ENCODE results near the gene BOLA2B. TPM values are rescaled to one million over a fixed set of nuclear protein-coding genes. Genes with fewer than 3 reads are reported as not detected.

The BOLA2B gene
- total and polyA plus RNA-seq, 2 experiments from 2014 or later: 350 to 659 TPM

DNA sequence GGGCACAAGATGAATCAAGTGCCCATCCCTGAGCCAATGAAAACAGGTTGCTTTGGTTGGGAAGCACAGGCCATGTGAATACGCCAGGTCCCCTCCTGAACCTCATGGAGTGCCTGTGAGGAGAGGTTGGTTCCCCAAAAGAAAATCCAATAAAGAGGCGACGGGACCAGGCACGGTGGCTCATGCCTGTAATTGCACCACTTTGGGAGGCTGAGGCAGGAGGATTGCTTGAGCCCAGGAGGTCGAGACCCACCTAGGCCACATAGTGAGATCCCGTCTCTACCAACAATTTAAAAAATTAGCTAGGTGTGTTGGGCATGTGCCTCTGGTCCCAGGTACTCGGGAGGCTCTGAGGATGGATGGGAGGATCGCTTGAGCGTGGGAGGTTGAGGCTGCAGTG is 13.5 kb downstream of the BOLA2B start:
- Mint-ChIP-seq H3K4me1 (peaks cover 9% of the 10 kb centered on the region), H3K36me3 (ENCODE audit: low read depth) (no peaks in the 10 kb centered on the region), H3K9me3 (no peaks in the 10 kb centered on the region), H3K27me3 (ENCODE audit: insufficient read depth, low read depth, poor library complexity) (peaks cover 21% of the 10 kb centered on the region), H3K4me3 (no peak overlapping the region), H3K27ac (no peak overlapping the region)
- no peak overlapping the region for H2AFZ ChIP-seq
- no peaks in the 10 kb centered on the region for H3K9me2 ChIP-seq (ENCODE audit: insufficient read depth)
- H3F3A ChIP-seq (replicated peaks; ENCODE audit: low read depth): 0 out of 2 replicates have a peak, but pooled peaks cover 5% of the 10 kb centered on the region
- TF ChIP-seq, protein P1, sequence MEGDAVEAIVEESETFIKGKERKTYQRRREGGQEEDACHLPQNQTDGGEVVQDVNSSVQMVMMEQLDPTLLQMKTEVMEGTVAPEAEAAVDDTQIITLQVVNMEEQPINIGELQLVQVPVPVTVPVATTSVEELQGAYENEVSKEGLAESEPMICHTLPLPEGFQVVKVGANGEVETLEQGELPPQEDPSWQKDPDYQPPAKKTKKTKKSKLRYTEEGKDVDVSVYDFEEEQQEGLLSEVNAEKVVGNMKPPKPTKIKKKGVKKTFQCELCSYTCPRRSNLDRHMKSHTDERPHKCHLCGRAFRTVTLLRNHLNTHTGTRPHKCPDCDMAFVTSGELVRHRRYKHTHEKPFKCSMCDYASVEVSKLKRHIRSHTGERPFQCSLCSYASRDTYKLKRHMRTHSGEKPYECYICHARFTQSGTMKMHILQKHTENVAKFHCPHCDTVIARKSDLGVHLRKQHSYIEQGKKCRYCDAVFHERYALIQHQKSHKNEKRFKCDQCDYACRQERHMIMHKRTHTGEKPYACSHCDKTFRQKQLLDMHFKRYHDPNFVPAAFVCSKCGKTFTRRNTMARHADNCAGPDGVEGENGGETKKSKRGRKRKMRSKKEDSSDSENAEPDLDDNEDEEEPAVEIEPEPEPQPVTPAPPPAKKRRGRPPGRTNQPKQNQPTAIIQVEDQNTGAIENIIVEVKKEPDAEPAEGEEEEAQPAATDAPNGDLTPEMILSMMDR (conservative IDR thresholded peaks at IDR 0.05; ENCODE audit: low read depth in 2 of 2): no peak
- TF ChIP-seq REST (IDR thresholded peaks at IDR 0.05; ENCODE audit: unreplicated experiment) (no peak), CREB1 (CRISPR knock-in tag; IDR thresholded peaks at IDR 0.05; ENCODE audit: low read depth) (no peak), ZNF462 (CRISPR knock-in tag; IDR thresholded peaks at IDR 0.05) (no peak), ZNF331 (CRISPR knock-in tag; IDR thresholded peaks at IDR 0.05; ENCODE audit: low read depth) (no peak), STAT1 (IDR thresholded peaks at IDR 0.05; ENCODE audit: unreplicated experiment) (no peak), ZNF114 (CRISPR knock-in tag; IDR thresholded peaks at IDR 0.05) (no peak), EZH2 (IDR thresholded peaks at IDR 0.05; ENCODE audit: low read depth, unreplicated experiment) (no peak), NANOG (IDR thresholded peaks at IDR 0.05; ENCODE audit: borderline replicate concordance) (no peak), JUNB (IDR thresholded peaks at IDR 0.05; ENCODE audit: unreplicated experiment) (no peak), EZH2phosphoT487 (IDR thresholded peaks at IDR 0.05; ENCODE audit: unreplicated experiment) (no peak), POLR2AphosphoS5 (IDR thresholded peaks at IDR 0.05; ENCODE audit: low read depth) (no peak)
- TF ChIP-seq, protein P2, sequence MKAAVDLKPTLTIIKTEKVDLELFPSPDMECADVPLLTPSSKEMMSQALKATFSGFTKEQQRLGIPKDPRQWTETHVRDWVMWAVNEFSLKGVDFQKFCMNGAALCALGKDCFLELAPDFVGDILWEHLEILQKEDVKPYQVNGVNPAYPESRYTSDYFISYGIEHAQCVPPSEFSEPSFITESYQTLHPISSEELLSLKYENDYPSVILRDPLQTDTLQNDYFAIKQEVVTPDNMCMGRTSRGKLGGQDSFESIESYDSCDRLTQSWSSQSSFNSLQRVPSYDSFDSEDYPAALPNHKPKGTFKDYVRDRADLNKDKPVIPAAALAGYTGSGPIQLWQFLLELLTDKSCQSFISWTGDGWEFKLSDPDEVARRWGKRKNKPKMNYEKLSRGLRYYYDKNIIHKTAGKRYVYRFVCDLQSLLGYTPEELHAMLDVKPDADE (IDR thresholded peaks at IDR 0.05): no peak
- no peak overlapping the region for H3K27ac ChIP-seq (ENCODE audit: low read depth)
- no peaks in the 10 kb centered on the region for H3K79me2 ChIP-seq (replicated peaks; ENCODE audit: insufficient read depth)
- peaks cover 14% of the 10 kb centered on the region; the same call in 1 of the 2 replicates for H3K27me3 ChIP-seq (ENCODE audit: insufficient read depth)
- H3K36me3 ChIP-seq (ENCODE audit: insufficient read depth): no peaks in the 10 kb centered on the region
- H3K4me3 ChIP-seq: no peak overlapping the region
- DNase-seq (ENCODE audit: low spot score) (no peak), ATAC-seq (no peak)
- no peak overlapping the region for H3K4me2 ChIP-seq
- no peaks in the 10 kb centered on the region for H4K20me1 ChIP-seq (replicated peaks; ENCODE audit: insufficient read depth)
- peaks cover 4% of the 10 kb centered on the region; the same call in 1 of the 2 replicates for H3K4me1 ChIP-seq (ENCODE audit: insufficient read depth)

Measured in GM23338 (cell line).